ENCODE results near the gene LEF1. TPM values are rescaled to one million over a fixed set of nuclear protein-coding genes. Genes with fewer than 3 reads are reported as not detected.

Gene LEF1
- total and polyA plus RNA-seq, 2 experiments from 2014 or later, result 0.50 to 0.73 TPM

GRCh38 chr4:108144451-108144850 lies 24.3 kb downstream of the LEF1 start (continued):
- no peak for TF ChIP-seq ZNF331 (CRISPR knock-in tag; IDR thresholded peaks at IDR 0.05; ENCODE audit: low read depth)
- TF ChIP-seq EZH2 (IDR thresholded peaks at IDR 0.05; ENCODE audit: low read depth, unreplicated experiment), result no peak
- no peak for TF ChIP-seq REST (IDR thresholded peaks at IDR 0.05; ENCODE audit: unreplicated experiment)

- no peaks in the 10 kb centered on the region for H3K9me3 Mint-ChIP-seq
- H3K4me1 Mint-ChIP-seq, result peaks cover 49% of the 10 kb centered on the region
- TF ChIP-seq ZNF462 (CRISPR knock-in tag; IDR thresholded peaks at IDR 0.05) (no peak), JUNB (IDR thresholded peaks at IDR 0.05; ENCODE audit: unreplicated experiment) (no peak), POLR2AphosphoS5 (IDR thresholded peaks at IDR 0.05; ENCODE audit: low read depth) (no peak), ZNF114 (CRISPR knock-in tag; IDR thresholded peaks at IDR 0.05) (no peak), ZNF331 (CRISPR knock-in tag; IDR thresholded peaks at IDR 0.05; ENCODE audit: low read depth) (no peak), EZH2 (IDR thresholded peaks at IDR 0.05; ENCODE audit: low read depth, unreplicated experiment) (no peak), REST (IDR thresholded peaks at IDR 0.05; ENCODE audit: unreplicated experiment) (no peak), EZH2phosphoT487 (IDR thresholded peaks at IDR 0.05; ENCODE audit: unreplicated experiment) (no peak), ETS1 (IDR thresholded peaks at IDR 0.05) (no peak), STAT1 (IDR thresholded peaks at IDR 0.05; ENCODE audit: unreplicated experiment) (no peak), NANOG (IDR thresholded peaks at IDR 0.05; ENCODE audit: borderline replicate concordance) (no peak)
These were observed 25.2 kb downstream of the LEF1 start for GRCh38 chr4:108143515-108143914.

More at GRCh38 chr4:108143515-108143914, 25.2 kb downstream of the LEF1 start:
- DNase-seq (ENCODE audit: low spot score) (peak; percentile 13), ATAC-seq (peak; percentile 34)
- H3K36me3 Mint-ChIP-seq (ENCODE audit: low read depth), result no peaks in the 10 kb centered on the region
- no peak overlapping the region for H3K27ac ChIP-seq (ENCODE audit: low read depth)
- no peak overlapping the region for H3K27ac Mint-ChIP-seq
- no peak overlapping the region for H2AFZ ChIP-seq
- H3K36me3 ChIP-seq (ENCODE audit: insufficient read depth), result no peaks in the 10 kb centered on the region
- H4K20me1 ChIP-seq (replicated peaks; ENCODE audit: insufficient read depth), result no peaks in the 10 kb centered on the region
- peaks cover 44% of the 10 kb centered on the region for H3K4me1 ChIP-seq (ENCODE audit: insufficient read depth)
- H3K27me3 Mint-ChIP-seq (ENCODE audit: insufficient read depth, low read depth, poor library complexity), result peaks cover 3% of the 10 kb centered on the region
- no peaks in the 10 kb centered on the region for H3F3A ChIP-seq (replicated peaks; ENCODE audit: low read depth)
- no peak overlapping the region for H3K4me3 Mint-ChIP-seq
- H3K4me2 ChIP-seq, result peak overlapping the region; percentile 44
- H3K27me3 ChIP-seq (ENCODE audit: insufficient read depth), result peaks cover 25% of the 10 kb centered on the region; the same call in 1 of the 2 replicates
- H3K9me2 ChIP-seq (ENCODE audit: insufficient read depth), result no peaks in the 10 kb centered on the region
- H3K4me3 ChIP-seq, result no peak overlapping the region
- H3K79me2 ChIP-seq (replicated peaks; ENCODE audit: insufficient read depth), result no peaks in the 10 kb centered on the region

All from GM23338 (cell line).